GM12874 (cell line): ENCODE results near the gene TMEM82.

ENCODE experiments used
- TF ChIP-seq, protein P1 (sequence below): IDR thresholded peaks from 2 replicates; pipeline ENCODE4 v1.5.1; 2011; ENCODE audit warnings: low read depth, mild to moderate bottlenecking, control low read depth, low read length, moderate library complexity; ENCODE audit not compliant: insufficient read depth

TMEM82 gene

DNA sequence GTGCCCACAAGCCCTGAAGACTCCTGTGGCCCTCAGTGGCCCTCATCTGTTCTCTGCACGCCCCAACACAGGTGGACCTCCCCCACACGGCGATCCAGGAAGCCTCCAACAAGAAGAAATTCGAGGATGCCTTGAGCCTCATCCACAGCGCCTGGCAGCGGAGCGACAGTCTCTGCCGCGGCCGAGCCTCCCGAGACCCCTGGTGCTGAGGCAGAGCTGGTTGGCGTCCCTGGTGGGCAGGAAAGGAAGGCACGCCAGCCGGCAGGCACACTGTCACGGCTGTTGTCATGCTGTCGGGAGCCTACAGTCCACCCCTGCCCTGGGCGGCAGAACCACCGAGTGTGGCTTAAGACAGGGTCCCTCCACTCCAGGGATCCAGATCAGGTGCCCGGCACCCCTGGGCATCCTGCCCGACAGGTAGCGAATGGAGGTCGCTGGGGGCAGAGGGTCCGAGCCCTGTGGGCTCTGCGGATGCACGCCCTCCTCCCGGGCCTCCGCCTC lies 8.5 kb upstream of the TMEM82 start:
- TF ChIP-seq, protein P1, sequence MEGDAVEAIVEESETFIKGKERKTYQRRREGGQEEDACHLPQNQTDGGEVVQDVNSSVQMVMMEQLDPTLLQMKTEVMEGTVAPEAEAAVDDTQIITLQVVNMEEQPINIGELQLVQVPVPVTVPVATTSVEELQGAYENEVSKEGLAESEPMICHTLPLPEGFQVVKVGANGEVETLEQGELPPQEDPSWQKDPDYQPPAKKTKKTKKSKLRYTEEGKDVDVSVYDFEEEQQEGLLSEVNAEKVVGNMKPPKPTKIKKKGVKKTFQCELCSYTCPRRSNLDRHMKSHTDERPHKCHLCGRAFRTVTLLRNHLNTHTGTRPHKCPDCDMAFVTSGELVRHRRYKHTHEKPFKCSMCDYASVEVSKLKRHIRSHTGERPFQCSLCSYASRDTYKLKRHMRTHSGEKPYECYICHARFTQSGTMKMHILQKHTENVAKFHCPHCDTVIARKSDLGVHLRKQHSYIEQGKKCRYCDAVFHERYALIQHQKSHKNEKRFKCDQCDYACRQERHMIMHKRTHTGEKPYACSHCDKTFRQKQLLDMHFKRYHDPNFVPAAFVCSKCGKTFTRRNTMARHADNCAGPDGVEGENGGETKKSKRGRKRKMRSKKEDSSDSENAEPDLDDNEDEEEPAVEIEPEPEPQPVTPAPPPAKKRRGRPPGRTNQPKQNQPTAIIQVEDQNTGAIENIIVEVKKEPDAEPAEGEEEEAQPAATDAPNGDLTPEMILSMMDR, result no peak

DNA sequence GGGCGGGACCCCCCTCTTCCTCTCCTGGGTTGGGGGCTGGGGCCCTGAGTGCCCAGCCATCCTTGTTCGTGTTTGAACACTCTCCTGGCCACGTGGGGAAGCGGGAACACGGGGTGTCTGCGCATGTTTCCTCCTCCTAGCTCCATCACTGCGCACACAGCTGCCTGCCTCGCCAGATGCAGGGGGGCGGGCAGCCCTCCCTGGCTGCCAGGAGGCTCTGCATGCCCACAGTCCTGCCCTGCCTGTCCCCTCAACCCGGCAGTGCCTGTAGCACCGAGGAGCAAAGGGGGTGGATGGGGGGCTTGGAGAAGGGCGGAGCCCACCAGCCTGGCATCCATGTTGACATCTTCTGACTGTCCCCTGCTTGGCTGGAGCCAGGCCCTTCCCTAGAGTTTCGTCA lies 8.0 kb upstream of the TMEM82 start:
- TF ChIP-seq, protein P1, result no peak

DNA sequence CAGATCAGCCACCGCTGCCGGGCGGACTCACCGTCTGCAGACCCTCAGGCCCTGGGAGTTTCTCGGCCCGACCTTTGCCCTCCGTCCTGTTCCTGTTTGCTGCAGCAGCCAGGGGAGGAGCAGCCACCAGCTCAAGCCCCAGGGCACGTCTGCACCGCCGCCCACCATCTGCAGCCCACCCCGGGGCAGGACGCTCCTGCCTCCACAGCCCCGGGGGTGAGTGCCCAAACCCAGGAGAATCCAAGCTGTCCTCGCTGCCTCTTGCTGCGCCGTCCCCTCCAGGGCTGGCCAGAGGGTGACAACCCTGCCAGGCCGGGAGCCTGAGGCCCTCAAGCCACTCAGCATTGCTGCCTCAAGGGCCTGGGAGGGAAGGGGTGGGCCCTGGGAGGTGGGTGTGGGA lies 7.4 kb upstream of the TMEM82 start:
- TF ChIP-seq, protein P1, result no peak

DNA sequence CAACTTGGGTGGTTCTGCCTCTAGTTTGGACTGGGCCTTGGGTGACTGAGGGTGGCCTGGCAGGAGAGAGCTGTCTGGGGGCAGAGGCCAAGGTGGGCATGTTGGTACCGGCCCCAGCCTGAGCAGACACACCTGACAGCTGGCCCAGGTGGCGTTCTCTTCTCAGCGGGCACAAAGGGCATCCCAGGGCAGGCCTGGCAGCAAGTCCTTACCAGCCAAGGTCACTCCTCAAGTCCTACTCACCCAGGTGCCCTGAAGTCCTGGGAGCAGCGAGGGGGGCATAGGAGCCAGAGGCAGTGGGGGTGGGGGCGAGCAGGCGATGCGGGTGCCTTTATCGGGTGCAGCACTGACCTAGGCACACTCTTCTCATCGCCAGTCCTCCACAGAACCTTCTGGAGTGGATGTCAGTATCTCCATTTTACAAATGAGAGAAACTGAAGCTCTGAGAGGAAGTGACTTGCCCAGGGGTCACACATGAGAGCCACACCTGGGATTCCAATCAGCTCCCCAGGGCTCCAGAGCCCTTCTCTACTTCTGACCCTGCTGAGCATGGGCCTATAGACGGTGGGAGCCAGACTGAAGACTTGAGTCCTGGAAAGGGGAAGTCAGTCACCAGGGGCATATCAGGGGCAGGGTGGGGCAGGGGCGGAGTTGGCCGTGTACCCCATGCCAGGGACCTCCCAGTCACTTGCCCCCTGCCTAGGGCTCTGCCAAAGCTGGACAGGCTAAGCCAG lies 6.8 kb upstream of the TMEM82 start:
- TF ChIP-seq, protein P1, result no peak

DNA sequence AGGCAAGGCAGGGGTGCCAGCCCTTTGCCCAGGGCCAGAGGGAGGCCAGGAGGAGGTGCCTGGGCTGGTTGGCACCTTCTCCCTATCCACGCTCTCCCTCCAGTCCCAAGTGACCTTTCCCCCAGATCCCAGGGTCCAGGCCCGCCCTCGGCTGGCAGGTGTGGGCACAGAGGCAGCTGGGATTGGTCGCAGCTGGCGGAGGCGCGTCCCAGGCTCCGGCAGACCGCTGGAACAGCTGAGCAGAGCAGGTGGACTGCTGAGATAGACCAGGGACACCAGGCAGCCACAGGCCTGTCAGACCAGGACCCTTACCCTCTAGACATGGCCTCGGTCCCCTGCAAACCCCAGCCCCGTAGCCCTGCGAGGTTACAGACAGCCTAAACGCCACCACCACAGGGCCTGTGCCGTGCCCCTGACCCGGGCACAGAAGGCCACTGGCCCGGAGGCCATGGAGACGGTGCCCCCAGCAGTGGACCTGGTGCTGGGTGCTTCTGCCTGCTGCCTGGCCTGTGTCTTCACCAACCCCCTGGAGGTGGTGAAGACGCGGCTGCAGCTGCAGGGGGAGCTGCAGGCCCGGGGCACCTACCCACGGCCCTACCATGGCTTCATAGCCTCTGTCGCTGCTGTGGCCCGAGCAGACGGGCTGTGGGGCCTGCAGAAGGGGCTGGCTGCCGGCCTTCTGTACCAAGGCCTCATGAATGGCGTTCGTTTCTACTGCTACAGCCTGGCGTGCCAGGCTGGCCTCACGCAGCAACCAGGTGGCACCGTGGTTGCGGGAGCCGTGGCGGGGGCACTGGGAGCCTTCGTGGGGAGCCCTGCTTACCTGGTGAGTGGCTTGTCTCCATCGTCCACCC lies 6.0 kb upstream of the TMEM82 start, which contains the start of gene SLC25A34:
Gene SLC25A34 (plus strand): TSS at position 221 of the 854 bp plus-strand sequence. CDS start 228 bp downstream, at position 449.
- TF ChIP-seq, protein P1, result no peak

DNA sequence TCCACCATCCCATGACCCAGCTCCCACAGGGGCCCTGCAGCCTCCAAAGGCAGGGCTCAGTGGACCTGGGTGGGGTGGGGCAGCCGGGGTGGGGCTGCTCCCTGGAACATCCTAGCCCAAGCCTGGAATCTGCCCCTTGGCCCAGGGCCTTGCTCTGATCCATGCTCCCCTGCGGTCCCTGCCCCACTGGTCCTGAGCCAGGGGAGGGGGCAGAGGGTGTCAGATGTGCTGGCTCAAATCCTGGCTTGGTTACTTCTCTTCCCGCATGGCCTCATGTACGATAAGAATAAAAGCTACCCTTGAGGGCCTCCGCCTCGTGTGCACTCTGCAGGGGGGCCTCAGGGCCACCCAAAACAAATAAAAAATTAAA lies 5.4 kb upstream of the TMEM82 start:
- TF ChIP-seq, protein P1, result no peak
